Activated CD4-positive, alpha-beta T cell treated with anti-CD3 and anti-CD28 coated beads for 4 hours (primary cell): Measurements from ENCODE around the gene AJM1.
"Not testable (repeated sequence)": the region's sequence is repeated elsewhere in the genome, so short reads cannot be mapped to it uniquely, and the experiment has no call there.

ENCODE experiments used
- DNase-seq, 2 donors: peaks; one replicate each; pipeline ENCODE4 v3.0.0-alpha.2; 2020

The AJM1 gene

DNA sequence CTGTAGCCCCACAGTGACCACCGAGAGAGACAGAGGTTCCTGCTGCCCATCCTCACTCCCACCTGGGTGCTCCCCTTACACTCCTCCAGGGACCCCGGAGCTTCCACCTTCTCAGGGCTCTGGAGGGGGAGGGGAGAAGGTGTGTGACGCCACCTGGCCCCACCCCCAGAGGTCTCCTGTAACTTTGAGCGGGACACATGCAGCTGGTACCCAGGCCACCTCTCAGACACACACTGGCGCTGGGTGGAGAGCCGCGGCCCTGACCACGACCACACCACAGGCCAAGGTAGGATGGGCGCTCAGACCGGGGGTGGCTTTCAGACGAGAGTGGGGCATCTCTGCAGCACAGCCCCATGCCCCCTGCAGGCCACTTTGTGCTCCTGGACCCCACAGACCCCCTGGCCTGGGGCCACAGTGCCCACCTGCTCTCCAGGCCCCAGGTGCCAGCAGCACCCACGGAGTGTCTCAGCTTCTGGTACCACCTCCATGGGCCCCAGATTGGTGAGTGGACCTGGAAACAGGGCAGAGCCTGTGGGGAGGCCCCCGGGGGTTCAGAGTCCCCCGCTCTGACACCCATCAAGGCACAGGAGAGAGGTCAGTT, 14.4 kb downstream of the AJM1 start:
- DNase-seq, result no peak

- DNase-seq, result no peak
These were observed 14.9 kb downstream of the AJM1 start for GRCh38 chr9:136857166-136857565.

- no peak for DNase-seq
These were observed 15.5 kb downstream of the AJM1 start for GRCh38 chr9:136857581-136858412.

DNA sequence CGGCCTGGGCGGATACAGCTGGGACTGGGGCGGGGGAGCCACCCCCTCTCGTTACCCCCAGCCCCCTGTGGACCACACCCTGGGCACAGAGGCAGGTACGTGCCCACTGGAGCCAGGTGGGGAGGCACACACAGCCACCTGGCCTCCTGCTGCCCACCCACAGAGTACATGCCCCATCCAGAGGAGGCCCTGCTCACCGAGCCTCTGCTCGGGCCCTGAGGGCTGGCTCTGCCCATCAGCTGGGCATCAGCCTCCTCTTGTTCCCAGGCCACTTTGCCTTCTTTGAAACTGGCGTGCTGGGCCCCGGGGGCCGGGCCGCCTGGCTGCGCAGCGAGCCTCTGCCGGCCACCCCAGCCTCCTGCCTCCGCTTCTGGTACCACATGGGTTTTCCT, 16.2 kb downstream of the AJM1 start:
- DNase-seq, result no peak

DNA sequence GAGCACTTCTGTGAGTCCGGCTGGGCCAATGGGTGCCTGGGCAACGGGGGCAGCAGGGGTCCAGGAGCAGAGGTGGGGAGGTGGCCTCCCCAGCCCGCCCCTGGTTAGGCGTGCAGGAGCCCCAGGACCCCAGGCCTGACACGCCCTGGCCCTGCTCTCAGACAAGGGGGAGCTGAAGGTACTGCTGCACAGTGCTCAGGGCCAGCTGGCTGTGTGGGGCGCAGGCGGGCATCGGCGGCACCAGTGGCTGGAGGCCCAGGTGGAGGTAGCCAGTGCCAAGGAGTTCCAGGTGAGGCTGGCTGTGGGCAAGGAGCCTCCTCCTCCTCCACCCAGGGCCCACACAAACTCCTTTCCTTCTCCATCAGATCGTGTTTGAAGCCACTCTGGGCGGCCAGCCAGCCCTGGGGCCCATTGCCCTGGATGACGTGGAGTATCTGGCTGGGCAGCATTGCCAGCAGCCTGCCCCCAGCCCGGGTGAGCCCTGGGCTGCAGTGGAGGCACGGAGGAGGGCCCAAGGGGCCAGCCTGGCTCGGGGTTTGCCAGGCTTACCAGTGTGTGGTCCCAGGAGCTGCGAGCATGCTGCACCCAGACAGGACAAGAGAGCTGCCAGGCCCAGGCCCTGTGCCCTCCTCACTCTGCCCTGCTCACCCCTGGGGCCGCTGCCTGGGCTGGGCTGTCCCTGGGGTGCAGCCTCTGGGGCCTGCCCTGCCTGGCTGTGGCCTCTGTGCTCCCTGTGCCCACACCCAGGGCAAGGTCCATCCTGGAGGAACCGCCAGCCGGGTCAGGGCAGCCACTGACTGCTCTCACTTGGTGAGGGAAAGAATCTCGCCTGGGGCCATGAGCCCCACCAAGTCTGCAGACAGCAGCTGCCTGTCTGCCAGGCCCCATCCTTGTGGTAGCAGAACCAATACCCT, 16.8 kb downstream of the AJM1 start:
- no peak for DNase-seq

DNA sequence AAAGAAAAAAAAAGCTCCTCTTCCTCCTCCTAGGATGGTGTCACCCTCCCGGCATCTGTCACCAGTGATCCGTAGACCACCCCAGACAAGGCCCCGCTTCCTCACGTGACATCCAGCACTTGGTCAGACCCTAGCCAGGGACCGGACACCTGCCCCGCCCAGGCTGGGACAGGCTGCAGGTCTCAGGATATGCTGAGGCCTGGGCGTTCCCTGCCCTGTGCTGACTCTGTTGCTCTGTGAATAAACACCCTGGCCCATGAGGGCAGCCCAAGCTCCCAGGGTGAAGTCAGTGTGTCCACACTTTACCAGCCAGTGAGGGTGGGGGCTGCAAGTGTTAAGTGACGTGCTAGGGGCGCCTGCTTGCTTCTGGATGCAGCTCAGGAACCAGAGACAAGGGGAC, 18.3 kb downstream of the AJM1 start:
- no peak for DNase-seq

GRCh38 chr9:136860933-136861873, 18.9 kb downstream of the AJM1 start:
- DNase-seq, result no peak

- DNase-seq, result no peak
These were observed 19.7 kb downstream of the AJM1 start for GRCh38 chr9:136861874-136862457.

GRCh38 chr9:136862849-136863622, 20.8 kb downstream of the AJM1 start:
- no peak for DNase-seq

DNA sequence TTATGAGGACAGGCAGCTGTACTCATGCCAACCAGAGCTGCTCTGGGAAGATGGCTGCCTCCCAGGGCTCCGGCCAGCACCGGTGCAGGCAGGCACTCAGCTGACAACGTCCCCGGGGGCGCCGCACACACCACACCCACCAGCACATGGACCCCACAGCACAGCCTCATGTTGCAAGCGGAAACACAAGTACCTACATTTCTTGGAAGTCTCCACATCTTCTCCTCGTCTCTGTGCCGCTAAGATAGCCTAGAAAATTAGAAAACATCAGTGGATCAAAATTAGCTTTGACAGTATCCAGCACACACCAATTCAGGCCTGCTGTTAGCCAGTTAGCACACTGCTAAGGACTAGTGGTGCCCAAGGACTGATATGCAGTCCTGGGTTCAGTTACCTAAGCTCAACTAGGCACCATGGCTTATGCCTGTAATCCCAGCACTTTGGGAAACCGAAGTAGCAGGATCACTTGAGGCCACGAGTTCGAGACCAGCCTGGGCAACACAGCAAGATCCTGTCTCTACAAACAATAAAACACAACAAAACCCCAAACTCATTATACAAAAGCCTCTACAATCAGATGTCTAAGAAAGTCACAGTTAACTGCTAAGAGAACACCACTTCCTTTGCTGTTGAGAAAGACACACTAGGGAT, 21.5 kb downstream of the AJM1 start:
- DNase-seq, result no peak

DNA sequence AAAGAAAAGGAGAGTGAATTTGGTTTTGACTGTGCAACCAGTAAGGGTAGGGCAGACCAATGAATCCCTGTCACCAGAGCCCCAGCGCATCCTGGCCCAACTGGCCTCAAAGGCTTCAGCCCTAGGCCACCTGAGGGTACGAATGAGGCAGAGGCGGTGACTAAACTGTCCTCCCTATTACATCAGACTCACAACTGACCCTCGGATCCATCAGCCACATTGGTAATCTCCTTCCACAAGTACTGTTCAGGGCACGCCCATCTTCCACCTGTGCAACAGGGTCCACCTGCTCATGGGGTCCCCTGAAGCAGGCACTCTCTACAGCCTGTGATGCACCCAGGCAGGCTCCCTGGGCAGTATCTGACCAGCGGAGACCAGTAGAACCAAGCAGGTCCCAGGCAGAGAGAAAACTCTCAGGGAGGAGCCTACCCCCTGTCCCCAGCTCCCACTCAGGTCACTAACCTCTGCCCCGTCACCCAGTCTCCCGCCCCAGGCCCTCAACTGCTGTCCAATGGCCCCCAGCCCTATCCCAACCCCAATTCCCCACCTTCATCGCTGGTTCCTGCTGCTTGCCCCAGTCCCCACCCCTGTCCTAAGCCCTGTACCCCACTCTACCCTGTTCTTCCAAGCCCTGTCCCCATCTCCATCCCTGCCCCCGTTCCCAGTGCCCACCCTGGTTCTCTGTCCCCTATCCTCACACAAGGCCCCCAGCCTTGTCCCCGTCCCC, 22.9 kb downstream of the AJM1 start:
- DNase-seq, result no peak

GRCh38 chr9:136865768-136866103, 23.5 kb downstream of the AJM1 start:
- no peak for DNase-seq

DNA sequence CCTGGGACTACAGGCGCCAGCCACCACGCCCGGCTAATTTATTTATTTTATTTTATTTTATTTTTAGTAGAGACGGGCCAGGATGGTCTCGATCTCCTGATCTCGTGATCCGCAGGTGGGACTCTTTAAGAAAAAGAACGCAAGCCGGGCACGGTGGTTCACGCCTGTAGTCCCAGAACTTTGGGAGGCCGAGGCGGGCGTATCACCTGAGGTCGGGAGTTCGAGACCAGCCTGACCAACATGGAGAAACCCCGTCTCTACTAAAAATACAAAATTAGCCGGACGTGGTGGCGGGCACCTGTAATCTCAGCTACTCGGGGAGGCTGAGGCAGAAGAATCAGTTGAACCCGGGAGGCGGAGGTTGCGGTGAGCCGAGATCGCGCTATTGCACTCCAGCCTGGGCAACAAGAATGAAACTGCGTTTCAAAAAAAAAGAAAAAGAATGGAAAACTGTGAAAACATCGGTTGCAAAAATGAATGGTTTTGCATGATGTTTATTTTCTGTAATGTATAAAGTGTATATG, 24.7 kb downstream of the AJM1 start:
- not testable (repeated sequence) for DNase-seq

- no peak for DNase-seq
These were observed 25.2 kb downstream of the AJM1 start for GRCh38 chr9:136867480-136867879.

DNA sequence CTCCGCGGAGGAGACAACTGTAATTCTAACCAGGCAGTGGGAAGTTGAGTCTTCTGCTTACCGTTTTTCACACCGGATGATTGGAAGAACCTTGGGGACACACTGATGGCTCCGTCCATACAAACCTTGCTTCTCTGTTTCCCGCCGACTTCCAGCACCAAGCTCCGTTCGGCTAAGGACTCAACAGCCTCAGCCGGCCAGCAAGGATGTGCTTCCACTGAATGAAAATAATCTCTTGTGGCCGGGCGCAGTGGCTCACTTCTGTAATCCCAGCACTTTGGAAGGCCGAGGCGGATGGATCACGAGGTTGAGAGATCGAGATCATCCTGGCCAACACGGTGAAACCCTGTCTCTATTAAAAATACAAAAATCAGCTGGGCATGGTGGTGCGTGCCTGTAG, 25.6 kb downstream of the AJM1 start:
- no peak for DNase-seq

DNA sequence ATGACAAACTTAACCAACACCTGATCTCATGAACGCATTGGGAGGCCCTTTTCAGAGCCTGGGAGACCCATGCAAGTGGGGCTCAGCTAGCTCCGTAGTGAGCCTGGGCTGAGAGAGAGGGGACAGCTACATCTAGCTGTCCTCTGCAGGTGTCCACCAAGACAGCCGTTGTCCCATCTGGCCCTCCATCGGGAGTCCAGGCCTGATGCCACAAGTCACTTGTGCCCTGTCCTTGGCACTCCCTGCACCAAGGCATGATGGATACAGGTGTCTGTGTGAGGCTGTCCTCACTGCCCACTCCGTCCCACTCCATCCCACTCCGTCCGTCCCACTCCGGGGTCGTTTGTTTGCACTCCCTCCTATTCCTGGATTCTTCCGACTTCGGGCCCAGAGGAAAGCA, 26.4 kb downstream of the AJM1 start:
- no peak for DNase-seq

- not testable (repeated sequence) for DNase-seq
These were observed 27.3 kb downstream of the AJM1 start for GRCh38 chr9:136869611-136870010.

DNA sequence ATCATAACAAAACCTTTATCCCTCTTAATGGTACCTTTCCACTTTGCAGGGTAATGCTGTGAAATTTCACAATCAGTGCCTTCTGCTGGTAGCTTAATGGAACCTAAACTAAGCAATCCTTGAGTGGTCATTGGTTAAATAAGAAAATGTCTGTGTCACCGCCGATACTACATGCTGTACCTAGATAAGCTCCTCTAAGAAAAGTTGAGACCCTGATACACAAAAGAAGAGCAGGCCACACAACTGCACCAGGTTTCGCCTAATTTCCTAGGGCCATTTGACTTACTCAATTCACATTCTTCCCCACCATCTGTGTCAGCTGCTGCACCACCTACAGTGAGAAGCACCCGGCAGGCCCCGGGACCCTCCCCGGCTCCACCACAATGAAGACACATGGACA, 32.9 kb downstream of the AJM1 start:
- DNase-seq, result no peak

DNA sequence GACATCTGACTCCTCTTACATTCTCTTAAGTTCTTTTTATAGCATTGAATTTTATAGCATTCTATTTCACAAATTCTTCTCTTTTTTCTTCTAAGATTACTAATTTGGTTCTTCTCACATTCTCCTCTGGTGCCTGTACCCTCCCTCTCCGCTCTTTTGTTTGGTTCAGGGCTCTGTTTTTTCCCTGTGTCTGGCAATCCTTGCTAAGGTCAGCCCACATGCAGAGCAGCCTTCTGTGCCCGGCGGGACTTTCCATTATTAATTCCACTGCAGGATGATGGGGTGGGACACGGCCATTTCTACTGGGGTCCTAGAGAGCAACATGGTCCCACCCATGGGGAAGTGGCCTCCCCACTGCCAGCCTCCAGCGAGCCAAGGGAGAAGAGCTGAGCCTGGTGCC, 34.2 kb downstream of the AJM1 start:
- no peak for DNase-seq

DNA sequence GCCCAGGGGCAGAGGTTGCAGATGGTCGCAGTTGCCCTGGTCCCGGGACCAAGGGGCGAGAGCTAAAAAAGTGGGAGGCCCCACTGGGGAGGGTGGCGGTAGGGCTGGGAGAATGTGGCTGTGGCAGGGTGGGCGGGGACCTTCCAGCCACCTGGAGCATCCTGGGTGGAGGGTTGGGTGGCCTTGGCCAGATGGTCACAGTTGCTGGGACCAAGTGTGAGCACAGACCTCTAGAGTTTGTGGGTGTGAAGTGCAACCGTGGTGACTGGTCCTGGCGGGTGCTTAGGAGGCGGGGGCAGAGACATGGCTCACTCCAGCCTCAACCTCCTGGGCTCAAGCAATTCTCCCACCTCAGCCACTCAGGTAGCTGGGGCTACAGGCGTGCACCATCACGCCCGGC, 38.4 kb downstream of the AJM1 start:
- DNase-seq, result no peak
